Adrenal gland (tissue), 12 donors: ENCODE measurements around the gene MAFF. TPM values are rescaled to one million over a fixed set of nuclear protein-coding genes. Genes with fewer than 3 reads are reported as not detected.
A peak's percentile ranks its signal among the peaks of the same experiment; 100 is the strongest.

Experiments
- DNase-seq, 7 donors: peaks; one replicate each; pipeline ENCODE4 v3.0.0-alpha.2; 2019 to 2020
- H3K27ac ChIP-seq, 5 donors: fragments of 200-600 bp; sonication (generic) in 4 of 5; 1 replicate in 3 of 5; 2 replicates in 2 of 5; pipeline versions ENCODE4 v1.5.1 to v1.8.0; 2016 to 2020; ENCODE audit warnings: mild to moderate bottlenecking in 1 of 5
- H3K27me3 ChIP-seq: fragments of 200-600 bp; 2 replicates; pipeline ENCODE4 v1.8.0; 2021
- H3K36me3 ChIP-seq, 2 donors: fragments of 200-600 bp; replicated peaks in 1 of 2; 1 replicate in 1 of 2; 2 replicates in 1 of 2; pipeline versions ENCODE4 v1.5.1 to v1.8.0; 2018 to 2022
- H3K4me1 ChIP-seq, 2 donors: fragments of 200-600 bp; replicated peaks in 1 of 2; 1 replicate in 1 of 2; 2 replicates in 1 of 2; pipeline versions ENCODE4 v1.5.1 to v1.8.0; 2018 to 2021
- H3K4me3 ChIP-seq, 4 donors: fragments of 200-600 bp; sonication (generic) in 3 of 4; one replicate each; pipeline ENCODE4 v1.5.1; 2016 to 2018
- H3K9me3 ChIP-seq, 3 donors: fragments of 200-600 bp; sonication (generic) in 1 of 3; replicated peaks in 1 of 3; 1 replicate in 2 of 3; 2 replicates in 1 of 3; pipeline versions ENCODE4 v1.5.1 to v1.8.0; 2016 to 2021
- POLR2A ChIP-seq, 2 donors: fragments of 450-650 bp; IDR thresholded peaks; one replicate each; pipeline ENCODE4 v1.6.1; 2017; ENCODE audit warnings: antibody characterized with exemption in 2 of 2, mild to moderate bottlenecking in 2 of 2, moderate library complexity in 1 of 2
- WGBS, 4 donors: extraction: QIAGEN DNeasy Blood & Tissue Kit in 2 of 4; methylation state at CpG; one replicate each; pipeline versions ENCODE4 v1.1.5 to v1.1.7; 2013 to 2017; 5-methylcytosine and 5-hydroxymethylcytosine counted together
- intact Hi-C, 2 donors: fragments of 100-400 bp; cut with DNase I; formaldehyde crosslinking; loops; one replicate each; pipeline versions ENCODE4 v1.14.1 to v1.15.0; 2022 to 2023
- polyA plus RNA-seq, 3 donors: library from polyadenylated mRNA; stranded (reverse); fragments of 200-250 nt in 2 of 3; fragments of 350-450 nt in 1 of 3; fragmentation: Illumina TruSeq in 1 of 3; extraction: RNeasy Lipid Tissue Mini Kit (QIAGEN cat#74804) in 1 of 3; gene quantifications; one replicate each; pipeline ENCODE4 v1.2.3, GENCODE V29; 2013 to 2014
- total RNA-seq, 9 donors: library from RNA; depleted of rRNA in 4 of 9; stranded (reverse); fragments of >200 nt in 4 of 9; fragments of 120-200 nt in 1 of 9; fragmentation: NEBNext Ultra II Directional in 1 of 9; extraction: Animal tissue kit (Norgen Biotek cat#: 25700) in 1 of 9; gene quantifications; one replicate each; pipeline versions ENCODE4 v1.1.0 to v1.2.4, GENCODE V29; 2013 to 2023
- TF ChIP-seq, protein P1 (sequence below), 6 experiments: fragments of 450-650 bp in 4 of 6; fragments of 200-600 bp in 2 of 6; sonication (generic) in 1 of 6; IDR thresholded peaks; 1 replicate in 5 of 6; 2 replicates in 1 of 6; pipeline versions ENCODE4 v1.5.1 to v1.8.0; 2016 to 2021; ENCODE audit warnings: antibody characterized with exemption in 6 of 6, mild to moderate bottlenecking in 2 of 6, moderate library complexity in 1 of 6
- donor health status: healthy with polysubstance abuse.
- donor health status: Bipolar disorder and iron deficiency.
- donor health status: DM: yes; HTN: yes; CAD: no.
- donor health status: DM: no; HTN: no; CAD: no.
- donor health status: DM: no; HTN: no; CAD: no.
- donor health status: DM: yes; HTN: yes; CAD: no.

Gene MAFF
- total and polyA plus RNA-seq, 12 donors = 1.9 to 23.4 (median 13.9) TPM

DNA sequence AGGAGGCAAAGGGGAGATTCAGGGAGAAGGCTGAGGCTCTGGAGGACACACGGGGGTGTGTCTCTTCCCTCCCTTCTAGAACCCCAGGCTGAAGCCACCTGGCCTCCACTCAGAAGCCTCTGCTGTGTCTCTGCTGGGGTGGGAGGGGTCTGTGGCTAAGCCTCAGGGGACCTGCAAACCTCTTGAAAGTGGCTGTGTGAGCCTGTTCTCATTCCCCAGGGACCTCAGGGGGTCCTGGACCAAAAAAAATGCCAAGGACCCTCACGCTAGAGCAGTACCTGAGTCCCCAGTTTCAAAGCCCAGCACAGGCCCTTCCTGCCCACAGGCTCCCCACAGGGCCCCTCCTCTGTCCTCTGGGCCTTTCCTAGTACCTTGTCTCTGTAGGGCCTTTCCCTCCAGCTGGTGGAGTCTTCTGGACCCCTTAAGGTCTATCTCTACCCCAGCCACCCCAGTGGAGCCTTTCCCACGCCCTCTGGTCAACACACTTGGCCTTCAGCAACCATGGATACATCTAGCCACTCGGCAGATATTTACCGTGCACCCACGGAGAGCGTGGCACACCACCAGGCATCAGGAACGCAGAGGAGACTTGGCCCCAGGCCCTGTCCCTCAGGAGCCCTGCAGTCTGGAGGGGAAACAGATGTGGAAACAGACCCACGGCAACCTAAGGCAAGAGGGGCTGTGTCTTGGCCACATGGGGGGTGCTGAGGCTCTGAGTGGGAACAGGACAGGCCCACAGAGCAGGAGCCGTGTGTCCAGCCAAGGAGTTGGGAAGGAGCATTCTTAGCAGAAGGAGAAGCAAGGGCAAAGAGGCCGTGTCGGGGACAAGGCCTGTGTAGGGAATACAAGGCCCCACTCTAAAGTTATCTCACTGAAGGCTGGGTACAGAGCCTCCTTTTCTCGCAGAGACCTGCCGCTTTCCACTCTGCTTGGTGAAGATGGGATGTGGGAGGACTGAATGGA, 38.6 kb upstream of the MAFF start:
- Histone ChIP-seq H3K27ac (peak overlapping the region in 1 of 5 donors; percentile 22), H3K36me3 (no peaks in the 10 kb centered on the region), H3K4me1 (peaks cover 4 to 6% of the 10 kb centered on the region in 2 donors), H3K9me3 (no peaks in the 10 kb centered on the region), H3K4me3 (no peak overlapping the region), H3K27me3 (no peaks in the 10 kb centered on the region)
- intact Hi-C loops = no loop called here
- TF ChIP-seq, protein P1, sequence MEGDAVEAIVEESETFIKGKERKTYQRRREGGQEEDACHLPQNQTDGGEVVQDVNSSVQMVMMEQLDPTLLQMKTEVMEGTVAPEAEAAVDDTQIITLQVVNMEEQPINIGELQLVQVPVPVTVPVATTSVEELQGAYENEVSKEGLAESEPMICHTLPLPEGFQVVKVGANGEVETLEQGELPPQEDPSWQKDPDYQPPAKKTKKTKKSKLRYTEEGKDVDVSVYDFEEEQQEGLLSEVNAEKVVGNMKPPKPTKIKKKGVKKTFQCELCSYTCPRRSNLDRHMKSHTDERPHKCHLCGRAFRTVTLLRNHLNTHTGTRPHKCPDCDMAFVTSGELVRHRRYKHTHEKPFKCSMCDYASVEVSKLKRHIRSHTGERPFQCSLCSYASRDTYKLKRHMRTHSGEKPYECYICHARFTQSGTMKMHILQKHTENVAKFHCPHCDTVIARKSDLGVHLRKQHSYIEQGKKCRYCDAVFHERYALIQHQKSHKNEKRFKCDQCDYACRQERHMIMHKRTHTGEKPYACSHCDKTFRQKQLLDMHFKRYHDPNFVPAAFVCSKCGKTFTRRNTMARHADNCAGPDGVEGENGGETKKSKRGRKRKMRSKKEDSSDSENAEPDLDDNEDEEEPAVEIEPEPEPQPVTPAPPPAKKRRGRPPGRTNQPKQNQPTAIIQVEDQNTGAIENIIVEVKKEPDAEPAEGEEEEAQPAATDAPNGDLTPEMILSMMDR (IDR thresholded peaks at IDR 0.05) = no peak
- no peak for TF ChIP-seq POLR2A (IDR thresholded peaks at IDR 0.05)
- DNase-seq = no peak
- WGBS, 4 donors = 89 to 94% (median 91%) methylated on average over 13 to 14 of the region's 14 CpGs

DNA sequence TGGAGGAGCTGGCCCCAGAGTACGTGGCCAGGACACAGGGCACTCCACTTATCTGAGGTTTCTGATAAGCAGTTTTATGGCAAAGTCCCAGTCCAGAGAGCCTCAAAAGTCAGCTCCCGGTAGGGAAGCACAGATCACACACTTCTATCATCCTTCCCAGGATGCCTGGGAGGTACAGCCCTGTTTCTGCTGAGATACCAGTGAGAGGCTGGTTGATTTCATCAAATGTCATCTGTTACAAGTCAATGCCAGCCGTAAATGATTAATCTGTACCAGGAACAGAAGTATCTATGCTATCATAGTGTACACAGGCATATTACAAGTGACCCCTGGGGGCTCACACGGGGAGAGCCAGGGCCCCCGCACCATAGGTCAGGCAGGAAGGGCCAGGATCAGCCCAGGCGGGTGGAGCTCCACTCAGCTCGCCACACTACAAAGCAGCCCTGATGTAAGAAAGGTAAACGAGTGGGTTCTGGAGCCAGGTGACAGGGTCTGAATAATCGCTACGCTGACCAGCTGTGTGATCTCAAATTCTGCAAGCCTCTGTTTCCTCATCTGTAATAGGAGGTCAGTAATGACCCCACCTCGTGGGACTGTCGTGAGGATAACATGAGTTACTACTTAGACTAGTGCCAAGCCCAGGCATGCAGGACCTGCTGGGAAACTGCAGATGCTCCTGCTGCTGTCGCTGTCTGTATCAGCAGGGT, 37.8 kb upstream of the MAFF start:
- 80 to 90% (median 81%) methylated on average over 11 to 13 of the region's 13 CpGs for WGBS, 4 donors
- H3K4me1 ChIP-seq = peaks cover 4 to 6% of the 10 kb centered on the region in 2 donors
- no peak for DNase-seq
- intact Hi-C loops = no loop called here
- no peaks in the 10 kb centered on the region for H3K9me3 ChIP-seq
- peak overlapping the region in 1 of 5 donors; percentile 22 for H3K27ac ChIP-seq
- no peaks in the 10 kb centered on the region for H3K27me3 ChIP-seq
- H3K4me3 ChIP-seq = no peak overlapping the region
- no peak for TF ChIP-seq POLR2A (IDR thresholded peaks at IDR 0.05)
- TF ChIP-seq, protein P1 (IDR thresholded peaks at IDR 0.05) = no peak
- no peaks in the 10 kb centered on the region for H3K36me3 ChIP-seq

DNA sequence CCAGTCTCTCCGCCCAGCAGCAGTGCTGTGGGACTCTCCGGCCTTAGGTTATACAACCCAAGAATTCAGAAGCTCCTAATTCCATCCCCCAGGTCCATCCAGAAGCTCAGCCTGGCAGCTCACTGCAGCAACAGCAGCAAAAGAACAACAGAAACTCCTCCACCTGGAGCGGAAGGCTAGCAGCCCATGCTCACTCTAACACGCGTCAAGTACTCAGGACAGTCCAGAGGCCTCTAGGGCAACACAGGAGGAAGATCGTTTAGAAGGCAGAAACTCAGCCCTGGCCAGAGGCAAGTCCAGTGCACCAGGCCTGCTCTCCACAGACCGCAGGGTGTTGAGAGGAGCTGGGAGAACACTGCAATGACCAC, 37.3 kb upstream of the MAFF start:
- Histone ChIP-seq H3K9me3 (no peaks in the 10 kb centered on the region), H3K27ac (peak overlapping the region in 1 of 5 donors; percentile 22), H3K4me3 (no peak overlapping the region), H3K4me1 (peaks cover 4 to 6% of the 10 kb centered on the region in 2 donors), H3K36me3 (no peaks in the 10 kb centered on the region), H3K27me3 (no peaks in the 10 kb centered on the region)
- TF ChIP-seq, protein P1 (IDR thresholded peaks at IDR 0.05) = no peak
- no peak for TF ChIP-seq POLR2A (IDR thresholded peaks at IDR 0.05)
- DNase-seq = no peak
- WGBS, 4 donors = 81 to 100% (median 92%) methylated on average over 2 to 7 of the region's 7 CpGs
- intact Hi-C loops = no loop called here

DNA sequence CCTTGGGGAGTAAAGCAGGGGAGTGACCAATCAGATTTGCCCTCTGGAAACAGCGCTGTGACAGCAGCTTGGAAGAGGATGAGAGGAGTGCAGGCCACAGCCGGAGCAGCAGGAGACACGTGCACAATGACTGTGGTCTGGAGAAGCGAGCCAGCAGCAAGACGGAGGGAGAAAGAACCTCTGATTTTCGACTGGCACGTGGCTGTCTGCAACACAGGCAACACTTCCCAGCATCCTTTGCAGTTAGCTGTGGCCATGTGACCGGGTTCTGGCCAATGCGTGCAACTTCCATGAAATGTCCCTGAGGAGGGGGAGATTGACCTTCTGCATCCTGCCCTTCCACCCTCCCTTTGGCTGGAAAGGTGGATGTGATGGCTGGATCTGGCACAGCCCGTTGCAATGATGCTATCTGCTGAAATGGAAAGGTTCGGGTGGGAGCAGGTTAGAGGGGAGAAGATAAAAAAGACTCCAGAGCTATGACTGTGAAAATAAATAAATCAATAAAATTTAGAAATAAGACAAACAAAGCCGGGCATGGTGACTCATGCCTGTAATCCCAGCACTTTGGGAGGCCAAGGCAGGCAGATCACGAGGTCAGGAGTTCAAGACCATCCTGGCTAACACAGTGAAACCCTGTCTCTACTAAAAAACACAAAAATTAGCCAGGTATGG, 35.7 kb upstream of the MAFF start:
- TF ChIP-seq, protein P1 (IDR thresholded peaks at IDR 0.05) = no peak
- no peak for TF ChIP-seq POLR2A (IDR thresholded peaks at IDR 0.05)
- Histone ChIP-seq H3K4me3 (no peak overlapping the region), H3K9me3 (no peaks in the 10 kb centered on the region), H3K27me3 (no peaks in the 10 kb centered on the region), H3K27ac (no peak overlapping the region), H3K36me3 (no peaks in the 10 kb centered on the region), H3K4me1 (peaks cover 4 to 6% of the 10 kb centered on the region in 2 donors)
- 70 to 81% (median 78%) methylated on average over 13 of the region's 13 CpGs for WGBS, 4 donors
- DNase-seq = no peak
- intact Hi-C loops = no loop called here
